GM19324 (cell line): Measurements from ENCODE around the gene ALDH1L1.

Experiments
- ATAC-seq: cut with Tn5 transposase; IDR thresholded peaks from one replicate; pipeline ENCODE4 v1.9.1; 2021; ENCODE audit warnings: mild to moderate bottlenecking, moderate library complexity; ENCODE audit not compliant: unreplicated experiment, low FRiP score

Gene ALDH1L1

GRCh38 chr3:126060613-126061145 lies 119.7 kb downstream of the ALDH1L1 start:
- no peak for ATAC-seq

- no peak for ATAC-seq
Measured at GRCh38 chr3:126058666-126059065, 121.7 kb downstream of the ALDH1L1 start.

- ATAC-seq, result no peak
Measured at GRCh38 chr3:126057936-126058335, 122.5 kb downstream of the ALDH1L1 start.

GRCh38 chr3:126057501-126057819 lies 122.9 kb downstream of the ALDH1L1 start:
- ATAC-seq, result no peak

- no peak for ATAC-seq
Measured at GRCh38 chr3:126056681-126057500, 123.5 kb downstream of the ALDH1L1 start.

GRCh38 chr3:126056088-126056487 lies 124.3 kb downstream of the ALDH1L1 start:
- ATAC-seq, result no peak

GRCh38 chr3:126054870-126055269 lies 125.5 kb downstream of the ALDH1L1 start:
- no peak for ATAC-seq

- no peak for ATAC-seq
Measured at GRCh38 chr3:126053949-126054569, 126.3 kb downstream of the ALDH1L1 start.
